HG03565 (cell line): ENCODE measurements around the gene KLF12.

Experiments
- ATAC-seq: cut with Tn5 transposase; IDR thresholded peaks from one replicate; pipeline ENCODE4 v1.9.1; 2021; ENCODE audit warnings: mild to moderate bottlenecking, moderate library complexity; ENCODE audit not compliant: unreplicated experiment

Gene KLF12

DNA sequence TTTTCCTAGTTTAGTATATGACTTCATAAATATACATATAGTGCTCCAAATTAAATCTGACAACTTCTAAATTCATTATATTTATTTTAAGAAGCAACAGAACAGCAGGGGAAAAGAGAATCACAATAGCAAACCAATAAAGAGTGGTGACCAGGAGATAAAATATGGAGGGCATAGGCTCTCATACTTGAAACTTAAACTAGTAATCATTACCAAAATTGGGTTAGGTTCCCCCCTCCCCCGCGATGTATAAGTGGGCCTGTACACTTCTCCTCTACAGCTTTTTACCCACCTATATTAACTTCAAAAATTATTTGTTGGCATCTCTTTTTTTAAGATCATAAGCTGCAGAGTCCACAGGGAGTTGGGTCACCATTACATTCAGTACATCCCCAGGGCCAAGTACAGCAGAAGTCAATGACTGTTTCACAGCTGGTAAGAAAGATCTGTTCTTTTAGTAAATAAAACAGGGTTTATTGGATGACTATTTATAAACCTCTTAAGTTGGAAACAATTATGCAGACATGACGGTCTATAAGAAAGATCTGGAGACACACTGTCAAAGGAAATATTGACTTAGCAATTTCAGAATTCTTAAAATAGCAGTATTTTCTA is 29.4 kb downstream of the KLF12 start:
- no peak for ATAC-seq

DNA sequence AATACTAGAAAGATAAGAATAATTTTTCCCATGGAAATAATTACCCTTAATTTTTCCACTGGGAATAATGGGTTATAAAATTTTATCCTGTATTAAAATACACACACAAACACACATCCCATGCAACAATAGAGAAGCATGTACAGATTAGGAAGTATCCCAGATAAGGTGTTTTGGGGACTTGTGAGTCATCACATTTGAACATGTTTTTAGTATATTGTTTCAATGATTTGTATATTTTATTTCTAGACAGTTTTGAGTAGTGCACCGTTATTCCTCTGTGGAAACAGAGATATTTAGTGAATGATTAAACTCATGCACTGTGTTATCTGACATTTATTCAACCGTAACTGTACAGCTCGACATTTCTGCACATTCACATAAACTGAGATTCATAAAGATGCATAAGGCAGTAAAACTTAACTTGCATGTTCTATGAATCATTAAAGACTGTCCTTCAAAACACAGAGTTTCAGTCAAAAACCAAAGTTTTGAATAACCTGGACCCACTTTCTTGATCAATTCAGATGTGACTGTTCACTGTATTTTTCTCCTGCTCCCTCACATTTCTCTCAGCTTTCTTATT is 30.1 kb downstream of the KLF12 start:
- ATAC-seq: no peak

DNA sequence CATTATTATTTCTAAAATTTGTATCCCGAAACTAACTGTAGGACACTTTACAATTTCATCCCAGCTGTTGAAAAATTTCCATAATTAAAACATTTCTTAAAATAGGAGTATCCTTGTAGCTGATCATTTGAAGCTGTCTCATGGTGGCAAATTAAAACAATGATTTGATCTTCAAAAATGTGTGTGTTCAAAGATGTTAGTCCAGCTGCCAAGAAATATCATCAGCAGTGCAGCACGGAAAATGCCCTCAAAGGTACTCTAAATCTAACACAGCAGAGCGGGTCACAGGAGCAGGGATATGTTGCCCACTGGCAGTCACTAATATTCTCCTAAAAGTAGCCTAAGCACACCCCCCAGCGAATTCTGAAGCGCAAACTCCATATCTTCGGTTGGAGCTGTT is 31.0 kb downstream of the KLF12 start:
- no peak for ATAC-seq

DNA sequence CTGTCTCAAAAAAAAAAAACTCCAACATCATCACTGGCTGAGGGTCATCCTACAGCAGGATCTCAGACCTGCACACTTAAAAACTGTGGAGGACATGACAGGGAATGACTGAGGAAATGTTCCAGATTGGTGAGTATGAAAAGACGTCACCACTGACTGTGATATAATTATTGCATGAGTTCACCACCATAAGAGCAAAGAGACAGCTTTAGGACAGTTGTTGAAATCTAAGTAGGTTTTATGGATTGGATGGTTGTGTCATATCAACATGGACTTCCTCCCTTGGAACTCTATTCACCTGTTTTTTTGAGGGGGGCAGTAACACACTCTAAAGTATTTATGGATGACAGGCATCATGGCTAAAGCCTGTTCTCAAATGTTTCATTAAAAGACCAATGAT is 31.5 kb downstream of the KLF12 start:
- no peak for ATAC-seq

DNA sequence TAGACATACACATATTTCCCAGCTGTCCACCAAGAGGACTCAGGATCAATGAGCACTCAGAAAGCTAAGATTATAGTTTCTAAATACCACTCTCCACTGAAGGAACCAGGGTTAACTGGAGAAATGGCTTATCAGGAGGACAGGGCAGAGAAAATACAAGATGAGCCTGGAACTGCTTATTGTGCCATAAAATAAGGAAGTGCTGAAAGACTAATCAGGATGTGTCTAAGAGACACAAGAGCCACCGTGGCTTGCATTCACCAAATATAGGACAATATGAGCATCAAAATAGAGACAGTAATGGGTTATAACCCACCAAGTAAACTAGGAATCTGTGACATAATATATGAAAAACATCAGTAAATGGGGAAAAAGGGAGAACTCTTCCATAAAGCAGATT is 32.8 kb downstream of the KLF12 start:
- ATAC-seq: no peak

DNA sequence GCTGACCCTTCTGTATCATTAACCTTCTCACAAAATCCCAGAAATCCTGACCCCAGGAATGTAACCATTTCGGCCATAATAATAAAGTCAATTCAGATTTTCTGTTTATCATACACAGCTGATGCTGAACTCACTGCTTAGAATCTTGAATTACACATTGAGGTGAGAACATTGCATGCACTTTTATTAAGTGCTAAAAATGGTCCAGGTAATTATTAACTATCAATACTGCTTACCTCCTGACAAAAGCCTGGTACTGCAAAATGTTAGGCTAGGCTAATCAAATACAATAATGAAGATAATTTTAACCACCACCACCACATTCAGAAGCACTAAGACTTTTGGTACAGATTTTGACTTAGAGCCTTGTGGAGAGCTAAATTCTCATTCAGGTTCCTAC is 36.1 kb downstream of the KLF12 start:
- ATAC-seq: no peak

DNA sequence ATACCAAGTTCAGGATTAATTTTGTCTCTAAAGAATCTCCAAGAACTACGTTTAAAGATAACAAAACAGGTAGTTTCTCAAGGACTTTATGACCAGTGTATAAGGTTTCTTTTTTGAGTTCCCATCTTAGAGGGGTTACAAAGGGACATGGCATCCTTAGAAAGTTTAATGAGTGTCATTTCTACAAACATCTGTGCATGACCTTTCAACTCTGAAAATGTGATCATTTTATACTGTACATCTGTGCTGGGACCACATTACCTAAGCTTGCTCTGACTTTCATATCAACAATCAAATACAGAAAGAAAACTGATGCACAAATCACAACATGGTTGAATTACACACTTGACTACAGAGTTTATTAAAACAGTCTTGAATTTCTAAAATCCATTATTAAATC is 37.1 kb downstream of the KLF12 start:
- ATAC-seq: no peak

DNA sequence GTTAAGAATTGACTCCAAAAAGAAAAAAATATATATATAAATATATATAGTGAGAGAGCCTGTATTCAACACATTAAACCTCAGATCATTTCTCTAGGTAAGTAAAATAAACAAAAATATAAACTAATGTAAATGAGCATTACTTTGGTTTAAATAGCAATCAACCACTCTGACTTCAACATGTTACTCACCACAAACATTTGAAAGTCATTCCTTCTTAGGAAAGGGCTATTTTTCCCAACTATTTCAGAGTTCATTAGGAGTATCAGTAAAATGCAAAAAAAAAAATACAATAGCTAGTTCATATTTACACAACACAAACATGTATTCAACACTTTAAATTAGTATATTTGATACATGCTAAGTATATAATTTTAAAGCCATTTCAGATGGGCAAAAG is 40.5 kb downstream of the KLF12 start:
- no peak for ATAC-seq

DNA sequence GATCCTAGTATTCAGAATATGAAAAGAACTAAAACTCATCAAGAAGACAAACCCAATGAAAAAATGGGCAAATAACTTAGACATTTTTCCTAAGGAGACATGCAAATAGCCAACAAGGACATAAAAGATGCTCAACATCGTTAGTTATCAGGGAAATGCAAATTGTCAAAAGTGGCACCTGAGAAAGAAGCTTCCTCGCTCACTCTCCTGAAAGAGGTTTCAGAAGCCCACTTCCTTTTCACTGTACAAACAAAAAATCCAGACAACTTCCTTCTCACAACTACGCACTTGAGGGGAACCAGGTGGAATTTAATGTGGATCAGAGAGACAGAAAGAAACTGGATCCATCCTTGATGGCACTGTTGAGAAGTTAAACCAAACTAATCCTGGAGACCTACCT is 41.5 kb downstream of the KLF12 start:
- ATAC-seq: no peak

DNA sequence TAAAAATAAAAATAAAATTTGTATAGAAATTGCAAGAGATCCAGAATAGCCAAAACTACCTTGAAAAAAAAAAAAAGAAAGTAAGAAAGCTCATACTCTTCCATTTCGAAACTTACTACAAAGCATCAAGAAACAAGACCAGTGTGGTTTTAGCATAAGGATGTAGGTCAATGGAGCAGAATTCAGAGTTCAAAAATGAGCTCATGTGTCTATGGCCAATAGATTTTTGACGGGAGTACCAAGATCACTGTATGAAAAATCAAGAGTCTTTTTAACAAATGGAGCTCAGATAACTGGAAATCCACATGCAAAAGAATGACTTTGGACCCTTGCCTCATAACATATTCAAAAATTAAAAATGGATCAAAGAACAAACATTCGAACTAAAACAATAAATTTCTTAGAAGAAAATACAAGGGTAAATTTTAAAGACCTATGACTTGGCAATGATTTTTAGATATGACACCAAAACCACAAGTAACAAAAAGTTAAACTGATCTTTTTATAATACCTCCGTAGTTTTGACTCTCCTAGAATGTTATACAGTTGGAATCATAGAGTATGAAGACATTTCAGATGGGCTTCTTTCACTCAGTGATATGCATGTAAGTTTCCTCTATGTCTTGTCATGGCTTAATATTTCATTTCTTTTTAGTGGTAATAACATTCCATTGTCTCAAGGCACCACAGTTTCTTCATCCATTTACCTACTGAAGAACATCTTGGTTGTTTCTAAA is 43.2 kb downstream of the KLF12 start:
- no peak for ATAC-seq

DNA sequence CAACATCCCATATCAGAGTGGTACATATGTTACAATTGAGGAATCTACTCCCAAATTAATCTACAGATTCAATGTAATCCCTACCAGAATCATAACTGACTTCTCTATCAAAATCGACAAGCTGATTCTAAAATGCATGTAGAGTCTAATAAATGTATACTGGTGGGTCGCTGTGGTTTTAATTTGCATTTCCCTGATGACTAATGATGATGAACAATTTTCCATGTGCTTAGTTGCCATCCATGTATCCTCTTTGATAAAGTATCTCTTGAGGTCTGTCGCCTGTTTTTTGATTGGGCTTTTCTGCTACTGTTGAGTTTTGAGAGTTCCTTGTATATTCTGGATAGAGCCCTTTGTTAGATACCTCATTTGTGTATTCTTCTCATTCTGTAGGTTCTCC is 43.8 kb downstream of the KLF12 start:
- ATAC-seq: no peak

DNA sequence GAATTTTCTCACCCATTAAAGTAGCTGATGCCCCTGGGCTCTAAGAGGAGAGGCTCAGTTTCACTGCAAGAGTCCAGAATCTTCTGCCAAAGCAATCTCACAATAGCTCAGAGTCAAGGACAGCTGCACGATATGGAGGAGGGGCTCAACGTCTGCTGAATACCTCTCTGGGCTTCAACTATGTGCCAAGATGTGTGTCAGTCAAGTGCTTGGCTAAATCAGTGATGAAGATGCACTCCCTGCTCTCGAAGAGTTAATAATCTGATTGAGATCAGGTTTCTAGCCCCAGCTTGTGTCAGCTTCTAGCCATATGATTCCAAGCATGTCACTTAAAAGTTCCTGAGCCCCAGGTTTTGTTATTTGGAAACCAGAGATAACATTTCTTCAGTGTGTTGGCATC is 46.8 kb downstream of the KLF12 start:
- ATAC-seq: no peak
